Esophagus muscularis mucosa (tissue), 4 donors: ENCODE data around the gene PTPRN.

ENCODE experiments used
- CTCF ChIP-seq, 3 experiments: fragments of 200-600 bp in 2 of 3; fragments of 450-650 bp in 1 of 3; sonication (generic) in 2 of 3; IDR thresholded peaks; one replicate each; pipeline ENCODE4 v1.5.1; 2017 to 2019; ENCODE audit warnings: antibody characterized with exemption in 3 of 3, mild to moderate bottlenecking in 2 of 3, moderate library complexity in 1 of 3
- EP300 ChIP-seq: sonication (generic); formaldehyde crosslinking; IDR thresholded peaks from one replicate; pipeline ENCODE4 v1.6.1; 2017; ENCODE audit warnings: antibody characterized with exemption
- POLR2A ChIP-seq: fragments of 450-650 bp; IDR thresholded peaks from one replicate; pipeline ENCODE4 v1.6.1; 2017; ENCODE audit warnings: antibody characterized with exemption, moderate library complexity, mild to moderate bottlenecking, low read depth

GRCh38 chr2:219353129-219353528 is 43.9 kb upstream of the PTPRN start:
- TF ChIP-seq CTCF (IDR thresholded peaks at IDR 0.05) (no peak), EP300 (no peak), POLR2A (no peak)
